NCI-H1417 (cell line): Measurements from ENCODE around the gene NRM.

Experiments
- DNase-seq, 3 experiments: peaks; one replicate each; lab custom pipeline; 2025; lab: John Stamatoyannopoulos, UW

NRM gene

DNA sequence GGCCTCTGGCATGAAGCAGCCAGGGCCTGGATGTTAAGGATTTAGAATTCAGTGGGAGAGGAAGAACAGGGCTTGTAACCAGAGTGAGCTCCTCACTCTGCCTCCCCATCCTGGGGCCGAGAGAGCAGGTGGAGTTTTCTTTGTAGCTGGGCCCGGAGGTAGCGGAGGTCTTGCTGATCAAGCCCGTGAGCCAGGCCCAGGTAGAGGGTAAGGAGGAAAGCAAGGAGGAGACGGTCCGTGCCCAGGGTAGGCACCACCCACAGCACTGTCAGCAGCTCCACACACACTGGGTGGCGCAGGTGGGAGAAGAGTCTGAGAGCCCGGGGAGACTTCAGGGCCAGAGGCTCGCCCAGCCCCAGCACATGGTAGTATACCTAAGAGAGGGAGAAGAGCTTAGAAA, 2.2 kb downstream of the NRM start:
- DNase-seq: no peak

DNA sequence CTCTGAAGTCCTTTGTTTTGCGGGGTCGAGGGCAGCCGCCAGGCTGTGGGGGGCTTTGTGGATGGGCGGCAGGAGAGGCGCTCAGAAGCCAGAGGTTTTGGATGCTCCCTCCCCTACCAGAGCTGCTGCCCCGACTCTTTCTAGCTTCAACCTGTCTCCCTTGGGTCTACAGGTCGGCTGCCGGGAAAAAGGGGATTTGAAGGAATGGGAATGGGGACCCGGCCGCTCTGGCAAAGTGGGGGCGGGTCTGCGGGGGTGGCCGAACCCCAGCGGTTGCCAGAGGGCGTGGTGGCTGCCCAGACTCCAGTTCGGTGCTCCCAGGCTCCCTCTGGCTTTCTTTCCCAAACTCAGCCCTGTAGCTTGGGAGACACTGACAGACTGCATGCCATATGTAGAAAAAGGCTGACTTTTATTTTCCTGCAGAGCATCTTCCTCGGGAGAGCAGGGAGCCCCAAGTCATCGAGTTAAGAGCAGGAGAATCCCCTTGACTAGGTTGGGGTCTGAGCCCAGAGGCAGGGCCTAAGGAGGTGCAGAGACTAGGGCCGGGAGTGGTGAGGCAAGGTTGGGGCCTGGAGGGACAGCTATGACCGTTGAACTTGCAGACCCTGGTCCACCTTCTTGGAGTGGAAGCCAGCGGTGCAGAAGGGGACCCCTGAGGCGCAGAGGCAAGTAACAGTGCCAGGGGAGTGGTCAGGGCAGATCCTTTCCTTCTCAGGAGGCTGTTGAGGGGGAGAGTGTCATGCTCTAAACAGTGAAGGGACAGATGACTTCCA, 2.9 kb downstream of the NRM start:
- DNase-seq: no peak

DNA sequence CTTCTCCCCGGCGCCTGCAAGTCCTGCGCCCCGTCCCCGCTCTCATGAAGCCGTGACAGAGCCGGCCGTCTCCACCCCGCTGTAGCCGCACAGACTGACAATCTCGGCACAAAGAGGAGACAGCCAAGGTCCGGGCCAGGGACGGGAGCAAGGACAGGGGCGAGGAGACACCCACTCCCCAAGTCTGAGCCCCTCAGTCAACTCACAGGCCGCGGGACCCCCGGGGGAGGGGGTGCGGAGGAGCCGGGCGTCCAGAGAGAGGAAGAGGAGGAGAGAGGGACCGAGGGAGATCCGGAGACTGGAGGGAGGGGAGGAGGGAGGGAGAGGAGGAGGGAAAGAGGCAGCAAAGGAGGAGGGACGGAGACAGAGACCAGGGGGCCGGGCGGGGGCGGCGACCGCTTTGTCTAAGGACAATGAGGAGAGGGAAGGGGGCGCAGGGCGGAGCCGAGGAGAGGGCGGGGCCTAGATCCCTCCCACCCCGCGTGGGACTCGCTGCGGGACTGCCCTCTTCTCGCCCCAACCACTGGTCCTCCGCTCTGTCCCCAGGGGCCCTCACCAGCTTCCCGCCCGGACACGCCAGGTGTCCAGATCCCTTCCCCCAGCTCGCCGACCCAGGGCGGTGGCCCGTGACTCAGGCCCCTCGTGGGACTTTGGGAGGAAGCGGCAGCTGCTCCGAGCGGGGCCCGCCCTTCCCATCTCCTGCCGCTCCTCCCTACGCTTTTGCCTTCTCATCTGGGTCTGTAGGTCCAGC, 3.7 kb downstream of the NRM start:
- DNase-seq: peak; percentile 82 to 88 (median 84)

DNA sequence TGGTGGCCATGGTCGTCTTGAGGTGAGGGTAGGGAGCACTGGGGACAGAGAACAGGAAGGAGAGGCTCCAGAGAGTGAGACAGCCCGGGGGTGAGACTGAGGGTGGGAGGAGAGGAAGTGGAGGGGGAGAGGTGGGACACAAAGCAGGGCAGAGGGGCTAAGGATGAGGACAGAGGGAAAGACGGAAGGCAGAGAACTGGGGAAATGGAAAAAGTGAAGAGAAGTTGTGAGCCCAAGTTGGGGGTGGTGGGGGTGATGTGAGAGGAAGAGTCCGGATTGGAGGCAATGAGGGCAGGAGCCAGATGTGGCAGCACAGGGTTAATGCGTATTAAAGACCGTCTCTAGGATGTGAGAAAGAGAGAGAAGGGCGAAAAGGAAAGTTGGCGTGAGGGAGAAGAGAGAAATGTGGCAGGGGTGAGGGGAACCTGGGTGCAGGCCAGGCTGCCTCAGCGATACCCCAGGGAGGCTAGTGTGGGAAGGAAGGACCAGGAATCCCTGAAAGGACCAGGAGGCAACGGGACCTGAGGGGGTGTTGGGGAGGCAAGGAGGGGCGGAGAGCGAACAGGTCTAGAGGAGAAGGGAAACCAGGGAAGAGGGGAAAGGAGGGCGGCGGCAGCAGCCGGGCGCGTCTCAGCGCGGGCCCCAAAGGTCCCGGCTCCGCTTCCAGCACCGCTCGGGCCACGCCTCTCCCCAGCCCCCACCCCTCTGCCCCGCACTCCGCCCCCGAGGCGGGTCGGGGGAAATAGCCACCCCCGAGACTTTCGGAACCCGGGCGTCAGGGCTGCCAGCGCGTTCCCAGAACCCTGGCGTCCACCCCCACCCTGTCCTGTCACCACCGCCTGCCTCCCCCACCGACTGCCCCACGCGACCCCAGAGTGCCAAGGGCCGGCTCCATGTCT, 4.5 kb downstream of the NRM start, which contains the start of gene PPP1R18:
Gene PPP1R18, minus strand, starts transcription at position 637 of the 899 bp plus-strand sequence. Its CDS starts 627 bp downstream, at position 10.
- DNase-seq: peak in 2 of 3 experiments; percentile 36 to 50

DNA sequence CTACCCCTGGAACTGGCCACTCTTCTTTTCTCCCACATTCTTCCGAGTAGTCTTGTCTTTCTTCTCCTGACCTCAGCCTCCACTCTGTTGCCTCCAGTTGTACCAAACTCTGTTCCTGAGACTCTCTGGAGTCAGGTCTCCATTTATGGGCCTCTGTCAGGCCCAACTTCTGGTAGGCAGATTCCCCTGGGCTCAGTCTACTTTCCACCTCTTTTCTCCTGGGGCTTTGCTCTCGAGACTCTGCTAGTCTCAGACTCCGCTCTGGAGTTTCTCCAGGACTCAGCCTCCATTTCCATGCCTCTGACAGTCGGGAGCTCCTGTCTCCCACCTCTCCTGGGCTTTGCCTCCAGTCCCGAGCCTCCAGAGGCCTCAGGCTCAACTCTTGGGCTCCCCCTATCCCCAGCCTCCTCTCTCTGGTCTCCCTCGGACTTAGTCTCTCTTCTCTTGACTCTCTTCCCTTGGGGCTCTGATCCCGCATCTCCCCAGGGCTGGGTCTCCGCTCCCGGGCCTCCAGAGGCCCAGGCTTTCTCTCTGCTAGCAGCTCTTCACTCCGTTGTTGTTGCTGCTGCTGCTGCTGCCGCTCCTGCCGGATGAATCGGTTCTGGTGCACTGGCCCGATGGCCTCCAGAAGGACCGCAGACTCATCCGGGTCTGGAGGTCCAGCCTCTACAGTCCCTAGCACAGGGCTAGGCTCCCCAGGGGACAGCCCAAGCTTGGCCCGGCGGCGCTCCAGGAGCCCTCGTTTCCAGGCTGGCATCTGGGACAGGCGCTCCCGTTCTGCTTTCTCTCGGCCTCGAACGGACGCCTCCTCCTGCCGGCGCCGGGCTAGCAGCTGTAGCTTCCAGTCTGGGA, 5.4 kb downstream of the NRM start:
- no peak for DNase-seq

DNA sequence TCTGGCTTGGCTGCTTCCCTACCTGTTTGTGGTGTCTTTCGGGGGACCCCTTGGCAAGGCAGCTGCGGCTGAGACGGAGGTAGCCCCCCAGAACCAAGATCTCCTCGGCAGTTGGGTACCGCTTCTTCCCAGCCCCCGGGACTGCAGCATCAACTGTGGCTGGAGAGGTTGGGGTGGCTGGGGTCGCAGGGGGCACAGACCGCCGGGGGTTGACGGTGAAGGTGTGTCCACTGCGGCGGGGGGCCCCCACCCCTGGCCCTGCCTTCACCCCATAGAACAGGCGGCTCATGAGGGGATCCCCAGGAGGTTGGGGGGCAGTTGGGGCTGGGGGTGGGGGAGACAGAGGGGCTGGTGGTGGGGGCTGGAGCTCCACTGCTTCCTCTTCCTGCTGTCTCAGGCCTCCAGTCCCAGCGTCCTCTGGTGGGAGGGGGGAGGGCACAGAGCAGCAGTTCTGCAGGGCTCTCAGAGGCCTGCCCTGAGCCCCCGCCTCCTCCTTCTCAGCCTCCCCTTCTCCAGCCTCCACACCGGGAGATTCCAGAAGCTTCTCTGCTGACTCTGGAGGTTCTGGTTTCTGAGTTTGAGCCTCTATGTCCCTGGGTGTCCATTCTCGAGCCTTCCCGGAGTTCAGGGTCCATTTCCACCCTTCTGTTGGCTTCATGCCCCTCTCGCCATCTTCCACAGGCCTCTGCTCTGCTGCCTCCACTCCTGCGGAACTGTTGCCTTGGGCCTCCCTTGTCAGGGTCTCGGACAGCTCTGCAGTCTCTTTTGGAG, 6.2 kb downstream of the NRM start:
- no peak for DNase-seq

DNA sequence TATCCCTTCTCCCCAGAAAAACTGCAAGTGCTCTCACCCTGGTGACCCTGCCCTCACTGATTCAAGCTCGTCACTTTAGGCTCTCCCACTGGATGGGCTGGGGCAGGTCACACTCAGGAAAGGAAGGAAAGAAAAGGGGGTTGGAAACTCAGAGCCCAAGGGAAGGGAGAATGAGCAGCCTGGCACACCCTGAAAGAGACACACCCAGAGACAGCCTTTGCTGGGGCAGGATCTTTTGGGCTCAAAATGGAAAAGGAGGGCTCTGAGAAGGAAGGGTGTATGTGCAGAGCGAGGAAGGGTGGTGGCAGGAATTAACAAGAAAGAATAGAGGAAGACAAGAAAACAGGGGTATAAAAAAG, 6.8 kb downstream of the NRM start:
- DNase-seq: no peak

DNA sequence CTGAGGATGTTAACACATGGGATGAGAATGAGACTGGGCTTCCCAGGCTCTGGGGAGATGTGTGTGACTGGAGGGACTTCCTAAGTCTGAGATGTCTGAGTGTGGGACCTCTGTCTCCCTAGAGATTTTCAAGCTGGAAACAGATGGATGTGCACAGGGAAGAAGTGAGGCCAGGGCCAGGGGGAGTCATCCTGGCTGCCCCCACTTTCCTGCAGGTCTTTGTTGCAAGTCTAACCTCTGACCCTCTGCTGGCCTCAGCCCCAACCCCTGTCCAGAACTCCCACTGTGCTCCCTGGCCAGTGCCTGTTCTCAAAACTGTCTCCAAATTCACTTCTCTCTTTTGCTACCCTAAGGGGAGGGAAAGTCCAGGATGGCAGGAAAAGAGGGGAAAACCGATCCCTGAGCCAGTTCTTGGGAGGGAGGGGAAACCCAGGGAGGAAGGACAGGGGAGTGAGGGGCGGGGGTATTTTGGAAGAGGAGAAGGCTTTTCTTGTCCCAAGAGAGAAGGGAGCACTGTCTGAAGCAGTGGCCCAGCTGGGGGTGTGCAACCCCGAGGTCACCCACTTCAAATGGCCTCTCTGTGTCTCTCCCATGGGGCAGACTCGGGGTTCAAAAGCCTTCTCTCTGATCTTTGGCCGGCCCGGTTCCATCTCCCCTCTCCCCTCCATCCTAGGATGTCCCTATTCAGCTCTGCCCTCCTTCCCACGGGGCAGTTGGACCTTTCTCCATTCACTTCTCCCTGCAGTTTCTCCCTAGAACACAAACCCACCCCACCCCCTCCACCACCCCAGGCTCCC, 7.4 kb downstream of the NRM start:
- DNase-seq: no peak

DNA sequence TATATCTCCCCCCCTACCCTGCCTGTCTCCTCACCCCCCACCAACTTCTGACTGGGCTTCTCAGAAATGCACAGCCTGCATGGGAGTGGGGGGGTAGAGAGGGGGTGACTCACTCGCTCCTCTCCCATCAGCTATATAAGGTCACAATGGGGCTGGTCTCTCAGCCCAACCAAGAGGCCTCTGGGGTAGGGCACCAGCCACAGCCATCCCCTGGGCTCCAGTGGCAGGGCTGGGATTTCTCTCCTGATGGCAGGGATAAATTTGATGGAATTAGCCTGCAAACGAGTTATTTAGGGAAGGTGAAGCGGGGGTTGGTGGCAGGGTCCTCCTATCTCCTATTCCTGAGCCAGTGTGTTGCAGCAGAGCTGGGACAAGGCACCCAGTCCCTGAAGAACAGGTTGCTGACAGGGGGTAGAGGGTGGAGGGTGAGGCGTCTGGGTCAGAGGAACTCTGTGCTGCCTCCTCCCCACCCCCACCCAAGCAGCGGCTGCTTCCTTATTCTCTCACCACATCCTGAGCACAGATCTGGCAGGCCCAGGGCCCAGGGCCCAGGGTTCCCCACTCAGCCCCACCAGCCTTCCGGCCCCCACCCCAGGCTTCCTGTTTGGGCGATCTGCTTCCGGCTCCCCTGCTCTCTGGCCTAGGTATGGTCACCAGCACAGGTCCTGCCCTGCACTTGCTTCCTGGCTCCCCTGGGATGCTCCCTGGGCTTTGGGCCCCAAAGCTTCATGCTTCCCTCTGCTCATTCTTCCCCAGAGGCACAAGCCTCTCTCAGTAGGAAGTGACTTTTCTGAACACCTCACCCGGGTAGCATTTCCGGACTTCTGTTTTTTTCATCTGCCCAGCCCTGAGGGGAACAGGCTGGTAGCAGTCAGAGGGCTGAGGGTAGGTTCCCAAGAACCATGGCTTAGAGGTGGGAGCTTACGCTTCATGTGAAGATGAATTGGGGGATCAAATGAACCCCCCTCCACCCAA, 8.4 kb downstream of the NRM start:
- peak in 1 of 3 experiments; percentile 2 for DNase-seq

DNA sequence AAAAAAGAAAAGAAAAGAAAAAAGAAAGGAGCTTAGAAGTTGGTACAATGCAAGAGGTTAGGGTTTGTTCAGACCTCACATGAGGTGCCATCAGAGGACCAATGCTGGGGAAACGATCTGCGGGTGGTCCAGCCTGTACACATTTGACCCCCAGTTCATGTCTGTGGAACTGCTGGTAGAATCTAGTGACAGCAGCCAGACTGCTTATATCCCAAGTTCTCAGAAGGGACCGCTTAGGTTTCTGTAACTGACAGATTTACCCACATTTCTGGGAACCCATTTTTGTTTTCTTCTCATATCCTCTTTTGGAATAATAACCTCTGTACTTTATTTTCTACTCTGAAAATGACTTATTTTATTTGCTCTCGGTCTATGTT, 9.0 kb downstream of the NRM start:
- no peak for DNase-seq

DNA sequence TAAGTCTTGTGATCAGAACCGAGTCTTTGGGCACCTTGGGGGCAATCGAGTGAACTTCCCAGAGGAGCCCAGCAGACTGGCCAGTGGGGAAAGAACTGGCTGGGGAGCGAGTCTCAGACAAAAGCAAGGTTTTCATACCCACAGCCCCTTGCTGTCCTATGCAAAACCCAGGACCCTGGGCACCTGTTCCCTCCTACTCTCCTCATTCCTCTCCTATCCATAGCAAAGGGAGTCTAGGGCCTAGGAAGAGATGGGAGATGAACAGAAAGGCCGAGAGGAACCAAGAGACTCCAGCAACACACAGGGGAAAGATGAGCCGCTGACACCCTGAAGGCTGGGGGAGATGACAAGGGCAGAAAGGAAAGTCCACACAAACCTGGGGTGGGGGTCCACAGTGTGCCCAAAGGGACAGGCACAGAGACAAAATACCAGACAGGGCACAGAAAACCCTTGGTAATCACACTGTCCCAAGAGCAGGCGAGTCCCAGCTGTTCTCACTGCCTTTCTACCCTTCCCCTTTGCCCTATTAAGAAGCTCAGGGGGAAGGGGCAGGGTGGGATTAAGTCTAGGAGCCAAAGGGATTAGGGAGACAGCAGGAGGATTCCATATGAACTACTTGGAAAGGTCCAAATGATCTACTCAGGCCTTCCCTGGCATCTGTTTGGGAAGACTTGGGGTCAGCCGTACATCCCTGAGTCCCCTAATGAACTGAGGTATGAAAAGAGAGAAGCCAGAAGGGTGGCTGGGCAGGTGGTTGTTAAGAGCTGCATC, 10.8 kb downstream of the NRM start:
- DNase-seq: no peak

DNA sequence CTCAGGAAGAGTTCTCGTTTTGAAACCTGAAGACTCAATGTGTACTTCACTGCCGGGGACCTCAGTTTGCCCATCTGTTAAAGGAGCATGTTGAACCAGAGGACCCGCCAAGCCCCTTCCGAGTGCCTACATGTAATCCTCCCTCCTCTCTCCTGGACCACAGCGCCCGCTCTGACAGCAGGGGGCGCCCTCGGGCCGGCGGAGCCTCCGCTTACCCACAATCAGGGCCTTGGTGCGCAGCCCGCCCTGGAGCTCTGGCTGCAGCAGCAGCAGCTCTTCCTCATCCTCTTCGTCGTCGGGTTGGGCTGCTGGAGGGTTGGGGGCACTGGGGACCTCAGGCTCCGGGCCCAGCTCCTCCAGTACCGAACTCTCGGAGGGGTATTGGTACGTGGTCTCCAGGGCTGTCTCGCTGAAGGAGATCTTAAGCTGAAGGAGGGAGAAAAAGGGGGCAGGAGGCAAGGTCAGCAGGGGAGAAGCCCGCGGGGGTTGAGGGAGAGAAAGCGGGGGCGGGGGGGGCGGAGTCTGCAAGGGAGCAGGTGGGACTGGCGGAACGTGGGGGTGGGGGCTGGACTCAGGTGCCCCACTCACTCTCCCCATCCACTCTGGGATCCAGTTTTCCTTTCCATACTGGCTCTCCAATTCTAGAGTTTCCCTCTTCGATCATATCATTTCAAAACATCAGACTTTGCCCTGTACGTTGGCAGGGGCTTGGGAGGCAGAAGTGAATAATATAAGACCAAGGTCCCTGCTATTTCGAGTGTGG, 11.6 kb downstream of the NRM start:
- peak; percentile 61 to 79 (median 67) for DNase-seq

DNA sequence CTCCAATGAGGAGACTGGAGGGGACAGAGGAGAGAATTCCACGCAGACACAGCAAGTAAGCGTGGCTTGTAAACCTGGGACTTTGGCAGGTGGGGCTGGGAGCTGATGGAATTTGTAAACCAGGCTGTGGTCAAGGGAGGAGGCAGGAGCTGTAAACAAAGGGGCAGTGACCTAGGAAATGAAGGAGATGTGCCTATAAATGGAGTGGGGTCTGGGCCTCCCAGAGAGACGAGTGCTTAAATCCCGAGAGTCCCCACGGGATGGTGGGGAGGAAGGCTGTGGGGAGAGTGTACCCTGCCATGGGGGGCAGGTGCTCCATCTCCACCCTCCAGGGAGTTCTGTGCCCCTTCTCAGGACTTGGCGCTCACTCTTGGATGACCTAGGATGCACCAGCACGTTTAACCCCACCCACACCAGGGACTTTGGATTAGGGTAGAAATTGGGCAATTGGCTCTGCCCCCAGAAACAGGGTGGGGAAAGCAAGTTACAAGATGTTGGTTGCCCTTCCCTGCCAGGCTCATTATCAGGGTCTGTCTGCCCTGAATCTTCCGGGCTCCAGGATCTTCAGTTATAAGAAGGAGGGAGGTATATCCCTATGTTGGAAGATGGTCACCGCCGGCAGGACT, 14.0 kb downstream of the NRM start:
- DNase-seq: no peak

DNA sequence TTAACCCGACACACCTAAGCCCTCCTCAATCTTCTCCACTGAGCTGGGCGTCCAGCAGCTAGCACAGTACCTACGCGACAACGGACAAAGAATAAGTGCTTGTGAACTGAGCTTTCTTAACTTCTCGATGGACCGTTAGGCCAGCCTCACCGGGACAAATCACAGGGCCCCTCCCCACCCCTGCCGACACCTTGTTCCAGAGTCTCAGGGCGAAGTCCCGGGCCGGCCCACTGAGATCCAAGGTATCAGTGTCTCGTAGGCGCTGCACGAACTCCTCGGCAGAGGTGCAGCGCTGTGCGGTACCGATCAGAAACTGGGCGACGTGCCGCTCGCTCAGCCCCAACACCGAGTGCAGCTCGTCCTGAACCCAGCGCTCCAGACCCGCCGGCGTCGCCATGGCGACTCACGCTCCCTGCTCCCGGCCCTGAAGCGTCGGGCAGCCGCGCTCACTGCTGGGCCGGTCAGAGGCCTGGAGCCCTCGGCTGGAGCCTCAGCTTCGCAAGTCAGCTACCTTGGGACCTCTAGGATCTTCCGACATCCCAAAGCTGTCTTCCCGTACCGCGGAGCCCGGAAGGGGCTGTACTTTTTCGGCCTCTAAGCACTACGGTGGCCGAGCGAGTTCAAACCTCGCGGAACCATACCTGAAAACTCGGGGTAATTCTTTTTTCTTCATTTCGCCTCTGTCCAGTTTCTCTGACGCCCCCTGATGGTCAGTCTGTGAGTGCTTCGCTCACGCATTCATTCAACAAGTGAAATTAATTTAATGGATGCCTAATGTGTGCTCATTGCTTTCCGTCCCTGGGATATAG, 18.1 kb downstream of the NRM start, which contains the start of gene DHX16:
Gene DHX16, minus strand, starts transcription at position 562 of the 809 bp plus-strand sequence. Its CDS starts 165 bp downstream, at position 397.
- DNase-seq: peak; percentile 89 to 97 (median 94)

DNA sequence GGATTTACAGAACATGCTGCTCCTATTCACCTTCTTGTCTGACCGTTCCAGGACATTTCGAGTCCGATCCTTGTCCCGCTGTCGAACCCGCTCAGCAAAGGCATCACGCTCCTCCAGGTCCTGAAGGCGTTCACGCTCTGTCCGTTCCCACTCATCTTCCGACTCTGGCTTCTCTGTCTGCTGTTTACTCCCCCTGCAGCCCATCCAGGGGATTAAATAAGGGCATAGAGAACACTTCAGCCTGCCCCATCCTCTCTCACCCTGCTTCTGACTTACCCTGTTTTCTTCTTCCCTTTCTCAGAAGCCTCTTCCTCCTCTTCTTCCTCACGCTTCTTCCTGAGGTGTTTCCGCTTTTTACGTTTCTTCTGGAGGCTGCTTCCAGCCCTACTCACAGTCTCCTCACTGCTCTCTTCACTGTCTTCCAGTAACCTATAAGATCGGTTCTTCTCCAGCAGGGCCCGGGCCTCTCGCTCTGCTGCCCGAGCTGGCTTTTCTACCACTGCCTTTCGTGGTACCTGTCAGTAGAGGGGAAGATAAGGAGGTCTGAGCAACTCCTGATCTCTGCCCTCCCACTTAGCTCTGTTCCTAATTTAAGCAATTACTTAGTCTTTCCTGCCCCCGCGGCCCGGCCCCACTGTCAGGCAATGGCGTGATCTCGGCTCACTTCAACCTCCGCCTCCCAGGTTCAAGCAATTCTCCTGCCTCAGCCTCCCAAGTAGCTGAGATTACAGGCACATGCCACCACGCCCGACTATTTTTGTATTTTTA, 19.8 kb downstream of the NRM start:
- DNase-seq: no peak
